H1 (cell line): Measurements from ENCODE around the gene EGFL6.

Source experiments
- CTCF ChIP-seq, 3 experiments: IDR thresholded peaks; 1 replicate in 2 of 3; 2 replicates in 1 of 3; pipeline versions ENCODE4 v1.5.1 to v1.6.1; 2011; ENCODE audit warnings: low read length in 3 of 3, mild to moderate bottlenecking in 3 of 3, inconsistent platforms in 2 of 3, low read depth in 1 of 3, moderate library complexity in 1 of 3; ENCODE audit not compliant: insufficient read depth in 1 of 3; ENCODE audit errors: control extremely low read depth in 1 of 3
- EGR1 ChIP-seq: IDR thresholded peaks from 2 replicates; pipeline ENCODE4 v1.6.1; 2011; ENCODE audit warnings: low read depth, low read length, borderline replicate concordance
- EP300 ChIP-seq, 2 experiments: IDR thresholded peaks; 1 replicate in 1 of 2; 2 replicates in 1 of 2; pipeline ENCODE4 v1.6.1; 2011 to 2012; ENCODE audit warnings: low read depth in 2 of 2, low read length in 2 of 2, mild to moderate bottlenecking in 2 of 2, borderline replicate concordance in 1 of 2, inconsistent platforms in 1 of 2, moderate library complexity in 1 of 2
- EZH2 ChIP-seq: fragments of 200-600 bp; sonication (generic); IDR thresholded peaks from 2 replicates; pipeline ENCODE4 v1.7.1; 2012; ENCODE audit warnings: low read depth, mild to moderate bottlenecking, moderate library complexity, low read length, inconsistent platforms; ENCODE audit not compliant: severe bottlenecking
- GTF2F1 ChIP-seq: IDR thresholded peaks from 2 replicates; pipeline ENCODE4 v1.6.1; 2012; ENCODE audit warnings: low read depth, low read length, improper control_type of control experiment, borderline replicate concordance
- JUN ChIP-seq: IDR thresholded peaks from 2 replicates; pipeline ENCODE4 v1.6.1; 2011; ENCODE audit warnings: low read depth, mild to moderate bottlenecking, improper control_type of control experiment, low read length
- MAFK ChIP-seq: IDR thresholded peaks from 2 replicates; pipeline ENCODE4 v1.6.1; 2012; ENCODE audit warnings: low read depth, mild to moderate bottlenecking, improper control_type of control experiment, low read length
- POLR2A ChIP-seq, 2 experiments: IDR thresholded peaks; 1 replicate in 1 of 2; 2 replicates in 1 of 2; pipeline ENCODE4 v1.6.1; 2011; ENCODE audit warnings: low read depth in 2 of 2, low read length in 2 of 2, mild to moderate bottlenecking in 2 of 2; ENCODE audit errors: control extremely low read depth in 1 of 2
- SAP30 ChIP-seq: fragments of 300-600 bp; sonication (generic); IDR thresholded peaks from 2 replicates; pipeline ENCODE4 v1.7.1; 2012; ENCODE audit warnings: low read length, moderate library complexity, mild to moderate bottlenecking, inconsistent platforms; ENCODE audit not compliant: insufficient read depth, insufficient replicate concordance
- SP1 ChIP-seq: IDR thresholded peaks from 2 replicates; pipeline ENCODE4 v1.6.1; 2011; ENCODE audit warnings: low read depth, low read length
- SP2 ChIP-seq: IDR thresholded peaks from 2 replicates; pipeline ENCODE4 v1.6.1; 2012; ENCODE audit warnings: mild to moderate bottlenecking, low read length, inconsistent platforms
- YY1 ChIP-seq: IDR thresholded peaks from 2 replicates; pipeline ENCODE4 v1.6.1; 2011; ENCODE audit warnings: low read depth, mild to moderate bottlenecking, low read length
- ZNF274 ChIP-seq: IDR thresholded peaks from 2 replicates; pipeline ENCODE4 v1.7.0; 2012; ENCODE audit warnings: low read length, borderline replicate concordance; ENCODE audit errors: extremely low read depth

DNA sequence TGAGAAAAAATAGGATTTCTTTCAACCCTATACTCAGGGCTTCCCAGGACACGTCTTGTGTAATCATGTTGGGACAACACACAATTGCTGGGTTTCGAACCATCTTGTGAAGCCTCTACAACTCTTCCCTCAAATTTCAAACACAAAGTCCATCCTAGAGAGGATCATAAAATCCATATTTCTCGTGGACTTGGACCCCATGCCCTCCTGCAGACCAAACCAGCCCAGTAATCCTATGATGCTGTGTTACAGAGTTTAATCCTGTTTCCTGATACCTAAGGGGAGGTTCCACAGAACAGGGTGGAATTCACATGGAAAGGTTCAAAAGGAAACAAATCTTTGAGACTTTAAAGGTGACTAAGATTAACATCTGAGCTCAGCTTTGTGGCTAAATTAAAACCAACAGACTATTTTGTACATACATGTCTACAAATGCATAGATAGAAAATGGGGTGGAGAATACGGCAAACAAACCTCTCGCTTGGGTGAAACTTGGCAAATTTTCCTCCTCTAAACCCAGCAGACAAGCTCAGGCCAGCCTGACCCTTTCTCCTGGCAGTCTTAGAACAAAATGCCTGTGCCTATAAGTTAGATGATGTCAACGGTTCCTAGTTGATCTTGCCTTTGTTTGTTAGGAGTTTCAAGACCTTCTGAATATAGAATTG, 38.1 kb downstream of the EGFL6 start:
- TF ChIP-seq EP300 (IDR thresholded peaks at IDR 0.05; ENCODE audit: borderline replicate concordance in 1 of 2, low read depth in 2 of 2, low read length in 2 of 2) = no peak
- TF ChIP-seq SP2 = no peak
- TF ChIP-seq EGR1 = no peak
- no peak for TF ChIP-seq CTCF (IDR thresholded peaks at IDR 0.05; ENCODE audit: control extremely low read depth in 1 of 3, insufficient read depth in 1 of 3, low read depth in 1 of 3, low read length in 3 of 3)
- TF ChIP-seq EZH2 = no peak
- TF ChIP-seq SAP30 = no peak
- no peak for TF ChIP-seq MAFK
- TF ChIP-seq ZNF274 = no peak
- TF ChIP-seq SP1 = no peak
- TF ChIP-seq GTF2F1 = no peak
- no peak for TF ChIP-seq JUN
- TF ChIP-seq POLR2A (IDR thresholded peaks at IDR 0.05; ENCODE audit: control extremely low read depth in 1 of 2, low read depth in 2 of 2, low read length in 2 of 2) = no peak
- TF ChIP-seq YY1 = no peak
